Measurements from ENCODE around the gene SORCS2.

The SORCS2 gene

DNA sequence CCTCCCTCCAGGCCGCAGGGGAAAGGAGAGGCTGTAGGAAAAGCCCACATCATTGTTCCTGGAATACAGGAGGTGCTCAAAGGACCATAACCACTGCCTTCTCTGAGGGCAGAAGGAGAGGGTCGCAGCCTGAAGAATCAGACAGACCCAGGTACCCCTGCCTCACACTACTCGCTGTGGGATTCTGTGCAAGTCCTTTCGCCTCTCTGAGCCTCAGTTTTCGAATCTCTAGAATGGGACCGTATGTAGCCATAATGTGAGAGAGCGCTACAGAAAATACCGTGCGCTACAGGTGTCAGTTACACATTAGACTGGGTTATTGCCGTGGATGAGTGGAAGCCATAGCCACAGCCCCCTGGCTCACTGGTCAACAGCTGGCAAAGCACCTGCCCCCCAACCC lies 320.6 kb downstream of the SORCS2 start:
- no peak for DNase-seq (ENCODE audit: low spot score)

DNA sequence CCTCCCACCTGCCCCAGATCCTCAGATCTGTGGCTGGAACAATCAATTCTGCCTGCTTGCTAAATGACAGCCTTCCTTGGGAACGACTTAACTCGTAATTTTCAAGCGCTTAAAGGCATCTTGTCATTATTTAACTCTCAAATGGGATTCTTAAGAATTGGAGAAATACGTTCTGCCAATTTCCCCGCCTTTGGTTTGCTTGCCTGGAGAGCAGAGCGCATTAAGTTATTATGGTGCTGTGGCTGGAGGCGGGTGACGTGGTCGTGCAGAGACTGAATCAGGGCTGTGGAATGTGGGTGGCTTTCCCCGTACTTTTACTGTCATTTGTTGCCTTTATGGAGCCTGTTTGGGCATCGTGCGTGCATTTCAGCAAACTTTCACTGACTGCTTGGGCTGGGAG lies 321.3 kb downstream of the SORCS2 start:
- DNase-seq (ENCODE audit: low spot score) = no peak

DNA sequence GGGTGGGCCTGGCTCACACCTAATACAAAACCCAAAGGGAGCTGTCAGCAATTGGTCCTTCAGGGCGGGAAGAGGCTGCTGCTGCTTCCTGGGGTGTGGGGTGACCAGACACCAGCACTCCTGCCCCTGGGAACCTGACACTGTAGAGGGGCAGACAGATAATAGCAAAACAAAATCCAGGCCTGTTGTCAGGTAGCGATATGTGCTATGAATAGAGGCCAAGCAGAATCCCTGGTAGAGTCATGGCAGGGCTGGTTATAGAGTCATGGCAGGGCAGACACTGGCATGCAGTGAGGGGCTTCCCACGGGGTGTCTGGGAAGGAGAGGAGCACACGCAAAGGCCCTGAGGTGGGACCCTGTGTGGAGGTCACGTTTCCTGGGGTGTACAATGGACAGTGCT lies 321.9 kb downstream of the SORCS2 start:
- no peak for DNase-seq (ENCODE audit: low spot score)

DNA sequence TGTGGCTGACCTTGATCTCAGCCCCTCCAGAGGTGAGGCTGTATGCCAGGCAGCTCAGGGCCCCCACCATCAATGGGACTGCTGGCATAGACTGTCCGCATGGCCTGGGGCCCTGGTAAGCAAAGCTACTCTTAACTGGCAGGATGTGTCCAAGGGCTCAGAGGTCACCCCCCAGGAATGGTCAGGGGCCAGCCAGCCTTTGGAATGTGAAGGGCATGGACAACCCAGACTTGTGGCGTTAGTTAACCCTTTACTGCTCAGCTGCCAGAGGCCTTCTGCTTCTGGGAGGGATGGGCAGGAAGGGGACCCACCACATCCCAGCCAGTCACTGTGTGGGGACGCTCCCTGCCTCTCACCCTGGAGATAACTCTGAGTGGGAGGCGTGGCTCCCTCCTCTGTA lies 322.5 kb downstream of the SORCS2 start:
- DNase-seq (ENCODE audit: low spot score) = no peak

DNA sequence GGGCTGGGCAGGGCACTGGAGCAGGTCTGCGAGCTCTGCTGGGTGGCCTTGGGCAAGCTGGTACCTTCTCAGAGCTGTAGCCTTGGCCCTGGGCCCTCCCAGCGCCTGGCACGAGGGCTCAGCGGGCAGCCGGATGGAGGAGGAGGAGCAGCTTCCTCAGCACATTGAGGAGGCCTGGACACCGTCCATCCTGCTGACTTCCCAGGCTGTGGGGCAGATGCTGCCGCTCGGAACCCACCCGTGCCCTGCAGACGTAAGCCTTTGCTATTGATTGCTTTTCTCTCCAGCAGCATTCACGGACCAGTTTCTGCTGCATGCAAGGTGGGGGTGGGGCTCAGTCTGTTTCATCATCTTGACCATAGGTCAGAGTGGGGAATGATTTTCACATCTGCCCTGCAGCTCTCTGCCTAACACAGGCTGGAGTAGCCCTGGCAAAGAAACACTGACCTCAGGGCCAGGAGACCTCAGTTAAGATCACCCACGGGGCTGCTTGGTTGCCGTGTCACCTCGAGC lies 323.1 kb downstream of the SORCS2 start:
- DNase-seq (ENCODE audit: low spot score) = no peak

DNA sequence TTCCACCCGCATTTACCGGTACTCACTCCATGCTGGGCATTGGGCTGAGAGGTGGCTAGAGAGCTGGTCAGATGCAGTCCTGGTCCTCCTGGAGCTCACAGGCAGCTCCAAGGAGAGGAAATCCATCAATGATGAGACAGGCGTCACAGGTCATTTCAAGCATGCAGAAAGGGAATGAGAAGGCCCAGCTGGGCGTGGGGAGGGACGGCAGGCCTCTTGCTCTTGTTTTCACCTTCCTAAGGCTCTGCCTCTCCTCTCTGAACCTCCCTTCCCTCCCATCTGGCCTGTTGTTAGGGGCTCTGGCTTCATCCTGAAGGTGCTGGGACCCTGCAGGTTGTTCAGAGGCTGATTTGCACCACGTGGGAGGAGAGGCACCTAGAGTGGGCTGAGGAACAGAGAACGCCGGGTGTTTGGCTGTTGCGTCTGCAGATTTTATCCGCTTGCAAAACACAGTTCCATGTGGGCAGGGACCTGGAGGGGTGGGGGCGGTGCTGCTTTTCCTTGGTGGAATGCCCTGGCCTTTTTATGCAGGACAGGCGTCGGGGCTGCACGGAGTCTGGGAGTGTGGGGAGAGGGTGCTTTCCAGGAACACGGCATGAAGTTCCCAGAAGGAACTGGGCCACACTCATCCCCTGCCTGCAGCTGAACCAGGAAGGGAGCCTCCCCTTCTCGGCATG lies 323.9 kb downstream of the SORCS2 start:
- no peak for DNase-seq (ENCODE audit: low spot score)

DNA sequence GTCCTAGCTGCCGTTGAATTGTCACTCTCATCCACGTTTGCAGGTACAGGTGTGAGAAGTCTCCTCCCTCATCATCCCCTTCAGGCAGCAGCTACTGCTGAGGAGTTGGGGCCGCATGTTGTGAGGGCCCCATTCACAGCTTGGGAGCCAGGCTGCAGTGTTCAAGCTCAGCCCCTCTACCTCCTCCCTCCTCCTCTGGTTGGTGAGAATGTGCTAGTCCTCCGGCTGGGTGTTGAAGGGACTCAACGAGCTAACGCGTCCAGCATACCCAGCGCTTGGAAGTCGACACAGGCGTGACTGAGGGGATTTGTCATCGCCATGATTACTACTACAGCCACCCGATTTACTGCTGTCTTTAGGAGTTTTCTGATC lies 324.4 kb downstream of the SORCS2 start:
- DNase-seq (ENCODE audit: low spot score) = no peak

DNA sequence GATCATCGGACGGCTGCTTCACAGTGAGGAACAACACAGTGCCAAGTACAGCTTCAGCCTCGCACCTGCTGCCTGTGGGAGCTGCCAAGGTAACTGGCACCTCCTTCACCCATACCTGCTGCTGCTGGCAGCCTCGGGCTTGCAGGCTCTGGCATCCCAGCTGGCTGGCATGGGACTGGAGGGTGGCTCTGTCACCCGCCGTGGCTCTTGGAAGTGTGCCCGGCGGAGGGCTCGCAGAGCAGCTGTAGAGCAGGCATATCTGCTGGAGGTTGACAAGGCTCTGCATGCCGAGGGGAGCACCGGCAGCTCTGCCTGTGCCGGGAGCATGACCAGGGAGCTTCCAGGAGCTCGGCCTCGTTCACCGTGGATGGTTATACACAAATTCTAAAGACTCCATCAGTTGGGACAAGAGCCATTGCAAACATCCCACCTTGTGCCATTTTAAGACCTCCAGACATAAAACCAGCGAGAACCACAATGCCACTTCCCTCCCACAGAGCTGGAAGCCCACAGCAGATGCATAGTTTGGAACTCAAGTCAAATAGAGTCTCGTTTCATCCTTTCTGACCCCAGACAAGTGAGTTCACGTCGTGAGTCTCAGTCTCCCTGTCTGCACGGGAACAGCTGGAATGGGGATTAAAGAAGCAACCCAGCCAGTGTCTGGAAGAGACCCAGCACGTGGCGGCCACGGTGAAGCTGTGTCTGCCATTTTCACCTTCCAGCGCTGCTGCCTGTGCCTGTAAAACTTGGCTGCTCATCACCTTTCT lies 326.7 kb downstream of the SORCS2 start:
- DNase-seq (ENCODE audit: low spot score) = no peak

DNA sequence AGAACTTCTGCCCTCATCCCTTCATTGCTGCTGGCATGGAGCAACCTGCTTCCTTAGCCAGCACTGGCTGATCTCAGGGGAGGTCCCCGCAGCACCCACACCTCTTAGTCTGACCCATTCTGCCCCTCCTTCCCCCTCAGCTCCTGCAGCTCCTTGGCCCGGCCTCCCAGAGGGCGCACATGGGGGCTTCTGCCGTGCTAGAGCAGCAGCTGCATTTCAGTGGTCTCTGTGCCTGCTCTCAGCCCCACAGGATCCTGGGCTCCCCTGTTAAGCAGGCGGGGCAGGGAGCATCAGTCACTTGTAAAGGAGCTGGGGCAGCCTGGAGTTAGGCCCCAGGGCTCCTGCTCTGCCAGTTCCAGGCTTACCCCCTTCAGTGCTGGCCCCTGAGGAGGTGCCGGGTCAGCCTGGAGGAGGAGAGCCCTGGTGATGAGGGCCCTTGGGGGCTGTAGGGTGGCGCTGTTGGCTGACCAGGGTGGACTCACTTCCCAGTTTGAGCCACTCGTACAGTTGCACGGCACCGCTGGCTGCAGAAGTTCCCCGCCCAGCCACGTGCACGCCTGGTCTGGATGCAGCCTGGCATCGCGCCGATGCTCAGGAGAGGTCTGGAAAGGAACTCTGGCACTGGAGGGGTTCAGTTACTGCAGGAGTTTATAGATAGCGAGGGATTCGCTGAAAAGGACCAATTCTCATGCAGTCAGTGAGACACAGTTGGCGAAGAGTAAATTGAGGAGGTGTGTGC lies 327.5 kb downstream of the SORCS2 start:
- DNase-seq (ENCODE audit: low spot score) = no peak

DNA sequence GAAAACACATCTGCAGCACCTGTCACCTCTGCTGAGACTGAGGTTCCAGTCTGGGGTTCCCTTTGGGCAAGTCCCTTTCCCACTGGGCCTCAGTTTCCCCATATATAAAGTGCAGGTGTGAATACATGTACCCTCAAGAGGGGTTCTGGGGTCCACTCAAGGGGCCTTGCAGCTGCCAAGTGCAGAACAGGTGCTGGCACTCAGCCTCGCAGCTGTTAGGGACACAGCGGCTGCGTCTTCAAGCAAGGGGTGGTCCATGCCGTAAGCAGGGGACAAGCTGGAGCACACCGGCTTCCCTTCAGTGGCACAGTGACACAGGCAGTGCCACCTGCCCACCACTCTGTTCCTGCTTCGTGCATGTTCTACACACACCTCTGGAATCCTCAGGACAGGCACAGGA lies 329.3 kb downstream of the SORCS2 start:
- DNase-seq (ENCODE audit: low spot score) = no peak

DNA sequence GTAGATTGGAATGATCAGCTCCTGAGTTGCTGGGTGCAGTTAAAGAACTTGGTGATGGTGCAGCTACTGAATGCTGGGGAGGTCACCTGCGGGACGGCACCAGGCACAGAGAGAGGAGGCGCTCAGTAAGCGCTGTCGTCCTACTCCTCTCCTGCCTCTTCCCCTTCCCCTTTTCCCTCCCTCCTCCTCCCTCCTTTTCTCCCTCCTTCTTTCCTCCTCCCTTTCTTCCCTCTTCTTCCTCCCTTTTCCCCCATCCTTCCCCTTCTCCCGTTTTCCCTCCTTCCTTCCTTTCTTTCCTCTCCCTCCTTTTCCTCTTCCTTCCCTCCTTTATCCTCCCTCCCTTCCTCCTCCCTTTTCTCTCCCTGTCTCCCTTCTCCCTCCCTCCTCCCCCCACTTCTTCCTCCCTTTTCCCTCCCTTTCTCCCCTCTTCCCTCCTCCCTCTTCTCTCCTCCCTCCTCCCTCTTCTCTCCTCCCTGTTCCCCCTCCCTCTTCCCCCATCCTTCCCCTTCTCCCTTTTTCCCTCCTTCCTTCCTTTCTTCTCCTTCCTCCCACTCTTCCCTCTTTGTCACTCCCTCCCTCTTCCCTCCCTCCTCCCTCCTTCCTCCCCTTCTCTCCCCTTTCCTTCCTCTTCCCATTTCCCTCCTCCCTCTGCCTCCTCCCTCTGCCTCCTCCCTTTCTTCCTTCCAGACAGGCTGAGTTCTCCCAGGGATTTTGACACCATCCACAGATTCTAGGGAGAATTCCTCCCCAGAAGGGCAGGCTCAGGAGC lies 330.3 kb downstream of the SORCS2 start:
- DNase-seq (ENCODE audit: low spot score) = no peak

DNA sequence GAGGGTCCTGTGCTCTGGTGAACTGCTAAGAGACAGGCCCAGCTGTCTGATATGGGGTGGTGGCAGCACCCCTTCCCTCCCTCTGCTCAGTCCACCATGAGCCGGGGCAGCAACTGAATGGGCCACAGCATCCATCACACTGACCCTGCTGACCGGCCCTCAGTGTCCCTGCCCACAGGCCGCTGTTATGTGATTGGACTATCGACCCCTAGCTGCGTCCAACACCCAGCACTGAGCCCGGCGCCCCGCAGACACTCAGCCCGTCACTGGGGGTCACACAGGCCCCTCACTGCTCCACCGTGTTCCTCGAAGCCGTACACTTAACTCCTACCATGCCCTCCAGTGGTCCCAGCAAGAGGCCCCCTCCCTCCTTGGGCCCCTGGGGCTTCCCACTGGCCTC lies 331.2 kb downstream of the SORCS2 start:
- no peak for DNase-seq (ENCODE audit: low spot score)

DNA sequence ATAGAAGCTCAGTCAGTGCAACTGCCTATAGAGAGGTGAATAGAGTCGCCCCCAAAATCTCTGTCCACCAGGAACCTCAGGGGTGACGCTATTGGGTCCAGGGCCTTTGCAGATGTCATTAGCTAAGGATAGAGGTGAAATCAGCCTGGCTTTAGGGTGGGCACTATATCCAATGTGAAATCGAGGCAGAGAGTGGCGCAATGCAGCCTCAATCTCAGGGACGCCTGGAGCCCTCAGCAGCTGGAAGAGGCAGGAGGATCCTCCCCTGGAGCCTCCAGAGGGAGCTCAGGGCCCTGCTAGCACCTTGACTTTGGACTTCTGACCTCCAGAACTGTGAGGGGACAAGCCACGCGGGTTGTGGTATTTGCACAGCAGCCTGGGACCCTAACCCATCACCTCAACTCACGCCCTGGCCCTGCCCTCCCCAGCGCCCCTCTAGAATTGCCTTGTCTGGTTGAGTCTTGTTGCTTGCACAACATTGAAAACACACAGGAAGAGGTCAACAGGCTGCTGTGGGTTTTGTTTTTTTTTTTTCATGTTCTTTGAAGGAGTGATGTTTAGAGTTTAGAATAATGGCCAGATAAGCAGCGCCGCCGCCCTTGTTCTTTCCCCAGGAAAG lies 331.8 kb downstream of the SORCS2 start:
- no peak for DNase-seq (ENCODE audit: low spot score)

DNA sequence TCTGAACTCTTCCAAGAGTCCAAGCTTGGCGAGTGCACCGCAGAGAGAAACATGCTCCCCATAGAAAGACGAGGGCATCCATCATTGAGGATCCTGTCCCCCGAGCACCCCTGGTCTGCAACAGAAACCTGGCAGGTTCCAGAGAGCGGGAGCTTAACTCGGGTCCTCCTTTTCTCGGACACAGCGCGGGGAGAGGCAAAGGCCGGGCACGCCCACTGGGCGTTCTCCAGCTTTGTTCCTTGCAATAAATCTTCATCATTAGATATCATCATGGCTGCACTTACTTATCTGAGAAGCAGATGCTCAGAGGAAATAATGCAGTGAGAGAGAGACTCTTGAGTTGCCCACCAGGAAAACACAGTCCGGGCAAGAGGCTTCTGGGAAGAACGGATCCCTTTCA lies 332.5 kb downstream of the SORCS2 start:
- DNase-seq (ENCODE audit: low spot score) = no peak

DNA sequence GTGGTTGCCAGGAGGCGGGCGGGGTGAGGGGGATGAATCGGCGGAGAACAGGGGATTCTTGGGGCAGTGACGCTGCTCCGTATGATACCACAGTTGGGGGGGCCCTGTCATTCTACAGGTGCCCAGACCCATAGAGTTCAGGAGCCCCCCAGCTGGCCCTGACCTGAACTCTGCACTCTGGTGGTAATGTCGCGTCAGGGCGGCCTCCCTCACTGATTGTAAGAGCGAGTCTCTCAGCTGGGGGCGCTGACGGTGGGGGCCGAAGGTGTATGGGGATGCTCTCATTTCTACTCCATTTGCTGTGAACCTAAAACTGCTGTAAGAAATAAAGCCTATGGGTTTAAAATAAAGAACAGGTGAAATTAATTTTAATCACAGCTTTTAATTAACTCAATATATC lies 334.2 kb downstream of the SORCS2 start:
- DNase-seq (ENCODE audit: low spot score) = no peak

DNA sequence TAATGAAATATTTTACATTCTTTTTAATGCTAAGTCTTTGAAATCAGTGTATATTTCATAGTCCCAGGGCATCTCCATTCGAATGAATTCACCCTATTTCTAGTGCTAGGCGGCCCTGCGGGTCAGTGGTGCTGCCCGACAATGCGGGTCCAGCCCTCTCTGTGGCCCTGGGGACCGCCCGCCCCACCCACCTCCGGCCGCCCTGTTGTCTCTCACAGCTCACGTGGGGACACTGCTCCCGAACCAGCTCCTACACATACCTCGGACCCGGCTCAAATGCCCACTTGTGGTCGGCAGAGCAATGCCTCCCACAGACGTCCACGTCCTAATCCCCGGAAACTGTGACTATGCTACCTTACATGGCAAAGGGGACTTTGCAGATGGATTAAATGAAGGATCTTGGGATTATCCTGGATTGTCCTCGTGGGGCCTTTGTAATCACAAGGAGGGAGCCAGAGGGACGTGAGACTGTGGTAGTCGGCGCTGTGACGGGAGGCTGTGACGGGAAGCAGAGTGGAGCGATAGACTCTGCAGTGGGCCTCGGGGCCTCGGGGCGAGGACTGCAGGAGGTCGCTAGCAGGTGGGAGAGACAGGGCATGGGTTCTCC lies 334.7 kb downstream of the SORCS2 start:
- no peak for DNase-seq (ENCODE audit: low spot score)

DNA sequence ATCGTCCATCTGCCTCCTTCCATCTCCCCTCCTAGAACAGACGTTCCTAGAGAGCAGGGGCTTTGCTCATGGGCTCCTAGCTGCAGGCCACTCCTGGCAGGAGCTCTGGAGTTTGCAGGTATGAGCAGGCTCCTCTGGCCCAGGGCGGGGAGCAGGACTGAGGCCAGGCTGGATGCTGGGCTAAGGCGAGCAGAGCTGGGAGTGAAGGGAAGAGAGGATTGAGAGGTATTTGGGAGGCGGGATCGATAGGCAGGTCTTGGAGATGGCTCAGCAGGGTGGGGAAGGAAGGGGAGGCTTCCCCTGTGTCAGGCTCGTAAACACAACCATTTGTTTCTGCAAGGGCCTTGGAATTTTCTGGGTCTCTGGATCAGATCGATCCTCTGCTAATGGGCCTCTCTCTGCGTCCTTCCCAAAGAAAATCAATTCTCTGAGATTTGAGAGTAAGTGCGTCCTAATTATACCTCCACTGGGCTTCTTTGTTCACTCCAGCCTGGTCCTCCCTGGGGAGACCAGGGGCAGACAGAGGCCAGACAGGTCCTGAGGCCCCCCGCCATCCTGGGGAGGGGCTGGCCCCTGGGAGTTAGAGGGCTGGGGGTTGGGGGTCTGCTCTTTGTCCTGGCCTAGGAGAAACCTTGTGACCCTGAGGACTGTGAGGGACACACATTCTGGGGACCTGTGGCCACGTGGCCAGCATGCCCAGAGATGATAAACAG lies 337.2 kb downstream of the SORCS2 start:
- no peak for DNase-seq (ENCODE audit: low spot score)

DNA sequence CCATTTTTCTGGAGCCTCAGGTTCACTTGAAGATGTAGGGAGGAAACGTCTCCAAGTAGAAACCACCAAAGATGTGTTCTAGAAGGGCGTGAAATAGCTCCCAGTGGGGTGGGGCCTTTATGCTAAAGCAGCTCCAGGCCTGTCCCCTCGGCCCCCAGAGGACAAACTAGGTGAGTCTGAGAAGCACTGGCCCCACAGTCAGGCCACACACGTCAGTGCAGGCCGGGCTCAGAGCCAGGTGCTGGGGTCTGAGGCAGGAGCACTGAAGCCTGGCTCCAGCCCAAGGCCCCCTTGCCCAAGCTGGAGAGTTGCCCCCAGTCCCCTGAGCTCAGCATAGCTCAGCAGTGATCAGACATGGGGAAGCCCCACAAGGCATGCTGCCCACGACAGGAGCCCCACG lies 337.7 kb downstream of the SORCS2 start:
- no peak for DNase-seq (ENCODE audit: low spot score)

DNA sequence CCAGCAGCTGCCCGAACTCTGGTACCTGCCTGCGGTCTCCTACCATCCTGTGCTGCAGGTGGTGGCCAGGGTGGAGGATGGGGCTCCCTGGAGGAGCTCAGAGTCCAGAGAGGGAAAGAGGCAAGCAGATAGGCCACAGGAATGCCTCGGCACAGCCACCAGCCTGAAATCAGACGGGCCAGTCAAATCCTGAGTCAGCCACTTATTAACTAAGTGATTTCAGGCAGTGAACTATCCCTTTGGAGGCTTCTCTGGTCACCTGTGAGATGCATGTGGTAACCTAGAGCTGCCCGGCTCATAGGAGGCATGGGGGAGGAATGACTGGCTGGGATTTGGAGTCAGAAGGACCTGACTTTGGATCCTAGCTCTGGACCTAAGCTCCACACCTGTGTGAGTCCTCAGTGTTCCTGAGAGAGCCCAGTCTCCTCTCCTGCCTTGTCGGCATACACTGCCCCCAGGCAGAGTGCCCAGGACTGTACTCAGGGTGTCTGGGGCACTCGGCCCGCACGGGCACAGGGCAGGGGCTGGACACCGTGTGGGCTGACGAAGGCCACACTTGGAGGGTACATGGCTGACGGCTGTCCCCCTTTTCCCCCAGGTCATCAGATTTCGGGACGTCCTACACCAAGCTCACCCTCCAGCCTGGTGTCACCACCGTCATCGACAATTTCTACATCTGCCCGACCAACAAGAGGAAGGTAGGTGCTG lies 338.7 kb downstream of the SORCS2 start:
- DNase-seq (ENCODE audit: low spot score) = no peak

DNA sequence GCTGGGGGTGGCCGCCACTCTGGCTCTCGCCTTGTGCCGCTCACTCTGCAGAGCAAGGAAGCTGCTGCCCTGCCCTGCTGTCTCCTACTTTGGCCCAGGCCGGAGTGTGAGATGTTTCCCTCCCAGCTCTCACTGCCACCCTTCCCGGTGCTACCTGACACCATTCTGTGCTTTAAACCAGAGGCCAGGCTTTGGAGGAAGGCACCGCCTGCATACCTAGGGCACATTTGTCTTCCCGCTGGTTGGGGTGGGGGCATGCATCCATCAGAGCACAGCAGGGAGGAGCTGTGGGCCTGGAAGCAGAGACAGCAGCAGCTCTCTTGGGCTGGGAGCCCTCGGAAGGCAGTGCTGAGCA lies 339.3 kb downstream of the SORCS2 start:
- DNase-seq (ENCODE audit: low spot score) = no peak

Data from kidney capillary endothelial cell (primary cell).